OCI-M1 (cell line): ENCODE data around the gene PAK6.
A peak's percentile ranks its signal among the peaks of the same experiment; 100 is the strongest.

Experiments used
- DNase-seq: peaks from one replicate; lab custom pipeline; 2025; lab: John Stamatoyannopoulos, UW

The PAK6 gene

GRCh38 chr15:40255033-40255432 is 16.2 kb downstream of the PAK6 start:
- no peak for DNase-seq

GRCh38 chr15:40256638-40257235 is 17.9 kb downstream of the PAK6 start:
- no peak for DNase-seq

DNA sequence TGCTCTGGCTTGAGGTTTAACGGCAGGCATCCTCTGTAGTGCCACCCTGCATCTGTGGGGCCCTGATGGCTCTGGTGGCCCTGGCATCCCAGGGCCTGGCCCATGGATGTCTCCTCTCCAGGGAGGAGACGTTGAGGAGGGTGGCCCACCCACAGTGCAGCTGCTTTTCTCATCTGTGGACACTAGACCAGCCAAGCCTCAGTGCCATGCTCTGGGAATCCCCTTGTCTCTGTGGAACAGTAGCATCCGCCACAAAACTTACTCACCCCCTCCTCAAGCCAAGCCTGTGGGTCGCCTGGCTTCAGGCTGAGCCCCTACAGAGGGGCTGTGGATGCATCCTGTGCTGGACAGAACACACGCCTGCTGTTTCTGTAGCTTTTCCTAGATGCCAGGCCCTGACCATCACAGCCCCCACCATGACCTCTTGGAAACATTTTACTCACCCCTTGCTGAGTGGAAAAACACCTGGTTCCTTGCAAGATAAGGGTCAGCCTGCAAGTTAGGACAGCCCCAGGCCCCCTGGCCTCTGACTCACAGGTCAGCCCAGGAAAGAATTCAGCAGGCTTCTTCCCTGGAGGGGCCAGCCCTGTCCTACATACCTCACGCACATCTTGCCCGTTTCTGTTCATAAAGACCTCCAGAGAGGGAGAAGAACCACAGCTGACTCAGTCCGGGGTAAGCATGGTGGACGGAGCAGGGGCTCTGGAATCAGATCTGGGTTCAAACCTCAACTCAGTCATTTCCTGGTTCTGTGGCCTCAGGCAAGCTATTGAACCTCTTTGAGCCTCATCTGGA is 19.0 kb downstream of the PAK6 start:
- no peak for DNase-seq

DNA sequence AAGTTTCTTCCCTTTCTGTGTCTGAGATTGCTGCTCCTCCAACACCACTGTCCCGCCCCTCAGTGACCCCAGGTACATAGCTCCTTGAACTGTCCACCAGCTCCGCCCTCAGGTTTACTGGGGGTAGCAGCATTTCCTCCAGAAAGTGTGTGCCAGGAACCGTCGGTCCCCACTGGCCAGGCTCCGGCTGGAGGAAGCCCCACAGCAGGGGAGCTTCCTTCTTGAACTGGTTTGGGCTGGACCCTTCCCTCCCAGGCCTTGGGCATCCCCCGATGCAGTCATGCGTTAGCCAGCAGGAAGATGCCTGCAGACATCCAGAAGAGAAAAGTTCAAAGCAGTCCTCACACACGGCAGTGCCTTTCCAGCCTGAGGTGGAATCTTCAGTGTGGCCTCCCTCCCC is 19.7 kb downstream of the PAK6 start:
- no peak for DNase-seq

DNA sequence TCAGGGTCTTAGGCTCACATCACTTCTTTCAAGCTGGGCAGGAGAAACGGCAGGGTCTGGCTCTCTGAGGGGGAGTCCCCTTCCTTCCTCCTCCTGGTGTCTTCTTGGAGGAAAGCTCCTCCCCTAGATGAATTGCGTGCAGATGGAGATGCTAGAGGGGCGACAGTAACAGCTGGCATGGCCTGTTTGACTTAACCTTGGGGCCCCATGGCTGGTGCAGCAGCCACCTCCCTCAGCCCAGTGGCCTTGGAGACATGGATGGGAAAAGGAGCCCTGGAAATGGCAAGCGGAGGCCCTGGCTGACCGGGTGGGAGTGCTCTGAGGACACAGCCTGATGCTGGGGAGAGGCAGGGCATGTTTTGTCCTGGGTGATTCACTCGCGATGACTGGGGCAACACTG is 20.2 kb downstream of the PAK6 start:
- DNase-seq, result no peak

- no peak for DNase-seq
Observed at GRCh38 chr15:40263024-40263754, 24.3 kb downstream of the PAK6 start.

DNA sequence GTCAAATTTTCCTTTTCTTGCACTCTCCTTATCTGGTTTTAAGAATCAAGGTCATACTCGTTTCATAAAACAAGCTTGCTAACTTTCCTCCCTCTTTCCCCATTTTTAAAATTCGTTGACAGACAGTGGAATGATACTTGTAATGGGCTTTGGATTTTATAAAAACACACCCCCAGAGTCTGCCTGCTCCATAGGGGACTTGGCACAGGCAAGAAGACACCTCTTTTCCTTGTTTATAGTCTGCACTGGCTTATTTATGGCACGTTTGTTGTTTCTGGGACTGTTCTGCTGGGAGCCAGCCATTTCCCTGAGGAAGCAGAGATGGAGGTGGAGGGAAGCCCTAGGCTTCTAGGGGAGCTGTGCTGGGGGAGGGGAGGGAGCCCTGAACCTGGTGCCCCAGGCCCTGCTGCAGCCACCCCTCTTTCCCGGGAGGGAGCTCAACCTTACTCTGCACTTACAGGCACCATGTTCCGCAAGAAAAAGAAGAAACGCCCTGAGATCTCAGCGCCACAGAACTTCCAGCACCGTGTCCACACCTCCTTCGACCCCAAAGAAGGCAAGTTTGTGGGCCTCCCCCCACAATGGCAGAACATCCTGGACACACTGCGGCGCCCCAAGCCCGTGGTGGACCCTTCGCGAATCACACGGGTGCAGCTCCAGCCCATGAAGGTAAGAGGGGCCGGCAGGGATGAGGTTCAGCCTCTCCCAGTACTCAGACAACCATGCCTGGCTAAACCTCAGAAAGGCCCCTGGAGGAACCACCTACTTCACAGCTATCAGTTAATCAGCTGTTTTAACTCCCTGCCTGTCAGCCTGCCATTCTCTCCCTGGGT is 25.7 kb downstream of the PAK6 start:
- DNase-seq, result no peak

- no peak for DNase-seq
Observed at GRCh38 chr15:40265355-40265754, 26.5 kb downstream of the PAK6 start.

DNA sequence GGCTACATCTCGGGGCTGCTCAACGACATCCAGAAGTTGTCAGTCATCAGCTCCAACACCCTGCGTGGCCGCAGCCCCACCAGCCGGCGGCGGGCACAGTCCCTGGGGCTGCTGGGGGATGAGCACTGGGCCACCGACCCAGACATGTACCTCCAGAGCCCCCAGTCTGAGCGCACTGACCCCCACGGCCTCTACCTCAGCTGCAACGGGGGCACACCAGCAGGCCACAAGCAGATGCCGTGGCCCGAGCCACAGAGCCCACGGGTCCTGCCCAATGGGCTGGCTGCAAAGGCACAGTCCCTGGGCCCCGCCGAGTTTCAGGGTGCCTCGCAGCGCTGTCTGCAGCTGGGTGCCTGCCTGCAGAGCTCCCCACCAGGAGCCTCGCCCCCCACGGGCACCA is 27.0 kb downstream of the PAK6 start:
- no peak for DNase-seq

DNA sequence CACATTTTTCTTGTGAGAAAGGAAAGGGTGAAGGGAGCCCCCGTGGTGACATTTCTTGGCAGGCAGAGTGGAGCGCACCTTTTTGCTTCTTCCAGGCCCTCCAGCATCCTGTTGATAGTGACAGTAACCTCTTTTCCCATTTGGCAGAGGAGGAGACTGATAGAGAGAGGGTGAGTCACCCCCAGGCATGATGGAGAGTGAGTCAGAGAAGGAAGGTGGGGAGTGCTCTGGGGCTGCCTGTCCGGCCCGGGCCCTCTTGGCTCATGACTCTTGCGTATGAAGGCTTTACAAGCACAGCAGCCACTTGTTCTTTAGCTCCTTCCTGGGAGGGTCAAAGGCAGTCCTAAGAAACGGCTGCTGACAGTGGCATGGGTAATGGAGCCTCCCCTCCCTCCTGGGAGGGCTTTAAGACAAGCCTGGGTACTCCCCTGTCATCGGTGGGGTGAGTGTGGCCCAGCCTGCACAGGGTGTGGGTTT is 28.0 kb downstream of the PAK6 start:
- peak; percentile 11 for DNase-seq

DNA sequence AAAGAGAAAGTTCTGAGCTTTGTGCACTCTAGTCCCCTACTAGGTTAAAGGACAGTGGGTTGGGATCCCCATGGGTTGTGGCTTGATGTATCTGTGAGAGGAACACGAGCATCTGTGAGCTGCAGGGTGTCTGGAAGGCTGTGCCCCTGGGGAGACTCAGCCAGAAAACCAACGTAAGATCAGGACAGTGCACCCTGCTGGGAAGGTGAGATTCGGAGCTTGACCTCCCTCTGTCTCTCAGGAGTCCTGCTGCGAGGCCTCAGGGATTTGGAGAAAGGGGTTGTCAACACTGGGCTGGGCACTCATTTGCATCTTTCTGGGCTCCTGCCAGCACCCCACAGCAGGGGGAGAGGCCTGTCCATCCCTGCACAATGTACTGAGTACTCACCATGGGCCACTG is 28.8 kb downstream of the PAK6 start:
- no peak for DNase-seq

- no peak for DNase-seq
Observed at GRCh38 chr15:40269604-40270003, 30.7 kb downstream of the PAK6 start.

DNA sequence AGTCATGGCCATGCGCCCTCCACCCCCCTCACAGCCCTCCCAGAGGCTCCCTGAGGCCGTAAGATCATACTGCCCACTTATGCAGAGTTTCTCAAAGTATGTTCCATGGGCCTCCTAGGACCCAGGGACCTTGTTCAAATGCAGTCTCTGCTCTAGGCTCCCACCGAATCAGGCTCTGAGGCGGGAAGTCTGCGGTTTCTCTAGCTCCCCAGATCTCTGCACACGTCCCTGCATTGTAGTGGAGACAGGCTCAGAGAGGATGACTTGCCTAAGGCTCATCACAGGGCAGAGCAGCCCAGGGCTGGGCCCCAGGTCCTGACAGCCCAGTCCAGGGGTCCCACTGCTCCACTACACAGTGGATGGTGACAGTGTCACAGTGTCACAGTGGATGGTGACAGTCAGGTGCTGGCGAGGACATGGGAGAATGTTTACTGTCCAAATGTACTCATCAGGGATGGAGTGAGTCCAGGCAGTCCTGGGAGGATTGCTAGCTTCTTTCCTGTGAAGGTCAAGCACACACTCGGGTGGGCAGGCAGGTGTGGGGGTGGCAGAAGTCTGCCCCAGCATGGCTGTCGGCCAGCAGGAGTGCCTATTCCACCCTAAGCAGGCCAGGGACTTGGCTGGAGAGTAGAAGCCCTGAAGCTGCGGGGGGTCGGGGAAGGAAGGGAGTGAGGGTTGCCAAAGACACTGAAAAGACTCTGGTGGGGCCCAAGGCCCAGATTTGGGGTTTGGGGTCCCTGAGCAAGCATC is 31.6 kb downstream of the PAK6 start:
- DNase-seq, result peak; percentile 20

DNA sequence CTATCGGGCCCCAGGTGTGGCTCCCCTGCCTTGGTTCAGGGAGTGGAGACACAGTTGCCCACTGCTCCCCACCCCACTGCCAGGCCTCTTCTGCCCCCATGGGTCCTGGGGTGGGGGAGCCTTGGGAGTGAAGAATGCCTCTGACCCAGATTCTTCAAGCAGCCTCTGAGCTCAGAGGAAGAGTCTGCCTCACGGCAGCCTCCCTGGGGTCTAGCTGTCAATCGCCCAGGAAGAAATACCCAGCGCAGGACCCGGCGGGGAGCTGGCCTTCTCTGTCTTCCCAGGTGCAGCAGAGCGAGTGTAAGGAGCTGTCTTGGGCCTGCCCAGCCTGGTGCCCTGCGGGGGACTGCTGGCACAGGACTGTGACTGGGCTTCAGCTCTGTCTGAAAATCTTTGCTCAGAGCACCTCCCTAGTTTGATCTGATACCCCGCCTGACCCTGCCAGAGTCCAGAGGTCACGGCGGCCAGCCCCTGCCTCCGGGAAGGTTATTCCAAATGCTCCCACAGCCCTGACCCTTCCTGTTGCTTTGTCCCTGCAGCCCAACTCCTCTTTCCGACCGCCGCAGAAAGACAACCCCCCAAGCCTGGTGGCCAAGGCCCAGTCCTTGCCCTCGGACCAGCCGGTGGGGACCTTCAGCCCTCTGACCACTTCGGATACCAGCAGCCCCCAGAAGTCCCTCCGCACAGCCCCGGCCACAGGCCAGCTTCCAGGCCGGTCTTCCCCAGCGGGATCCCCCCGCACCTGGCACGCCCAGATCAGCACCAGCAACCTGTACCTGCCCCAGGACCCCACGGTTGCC is 33.0 kb downstream of the PAK6 start:
- DNase-seq, result no peak

GRCh38 chr15:40272485-40273056 is 33.7 kb downstream of the PAK6 start:
- DNase-seq, result no peak

- DNase-seq, result no peak
Observed at GRCh38 chr15:40273428-40273827, 34.6 kb downstream of the PAK6 start.

DNA sequence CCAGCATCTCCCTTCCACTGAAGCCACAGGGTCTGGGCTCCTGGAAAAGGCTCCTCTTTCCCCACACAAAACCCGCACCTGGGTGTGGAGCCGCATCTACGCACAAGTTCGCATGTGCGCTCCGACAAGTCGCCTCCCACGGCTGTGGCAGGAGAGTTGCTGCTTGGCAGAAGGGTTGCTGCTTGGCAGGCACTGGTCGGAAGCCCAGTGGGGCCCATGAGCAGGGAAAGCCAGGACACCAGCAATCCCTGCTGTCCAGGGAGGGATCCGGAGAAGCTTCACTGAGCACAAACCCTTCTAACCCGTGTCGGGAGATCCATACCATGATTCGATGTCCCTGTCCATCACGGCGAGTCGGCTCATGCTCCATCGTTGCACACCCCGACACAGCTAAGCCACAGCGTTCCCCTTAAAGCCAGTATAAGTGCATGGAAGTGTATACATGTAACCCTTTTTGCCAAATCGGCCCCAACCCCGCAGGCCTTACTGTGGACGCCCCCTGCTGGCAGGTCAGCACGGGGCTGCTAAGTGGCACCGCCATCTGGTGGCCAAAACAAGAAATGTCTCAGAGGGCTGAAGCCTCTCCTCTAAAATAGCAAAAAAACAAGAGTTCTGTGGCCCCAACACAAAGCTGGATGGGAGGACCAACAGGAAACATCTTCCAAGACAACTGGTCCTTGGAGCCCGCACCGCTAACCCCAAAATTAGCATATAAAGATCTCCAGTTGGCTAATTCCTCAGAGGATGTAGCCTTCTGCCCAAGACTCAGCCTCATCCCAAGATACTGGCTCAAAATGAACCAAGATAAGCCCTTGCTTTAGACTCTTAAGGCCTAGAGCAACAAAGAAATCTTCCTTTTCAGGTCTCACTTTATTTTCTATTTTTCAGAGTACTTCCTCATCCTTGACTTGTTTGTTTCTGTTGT is 35.7 kb downstream of the PAK6 start:
- peak; percentile 90 for DNase-seq

DNA sequence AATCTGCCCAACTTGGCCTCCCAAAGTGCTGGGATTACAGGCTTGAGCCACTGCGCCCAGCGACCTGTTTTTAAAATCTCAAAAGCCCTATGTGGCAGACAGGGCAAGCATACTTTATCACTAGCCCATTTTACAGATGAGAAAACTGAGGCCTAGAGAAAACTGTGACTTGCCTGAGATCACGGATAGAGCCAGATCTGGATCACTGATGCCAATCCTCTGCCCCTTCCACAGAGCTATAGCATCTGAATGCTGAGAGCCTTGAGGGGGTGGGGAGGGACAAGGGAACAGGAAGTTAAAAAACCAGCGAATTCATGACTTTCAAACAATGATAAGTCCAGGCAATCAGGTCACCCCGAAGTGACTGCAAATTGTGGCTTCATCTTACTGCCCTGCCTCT is 36.7 kb downstream of the PAK6 start:
- no peak for DNase-seq

- no peak for DNase-seq
Observed at GRCh38 chr15:40275954-40276353, 37.1 kb downstream of the PAK6 start.
